Heart right ventricle (tissue), 16 donors: ENCODE results near the gene BRPF1. TPM values are rescaled to one million over a fixed set of nuclear protein-coding genes. Genes with fewer than 3 reads are reported as not detected.

Experiments
- ATAC-seq, 8 donors: fragments of 200-7000 bp; cut with Tn5 transposase; one replicate each; pipeline ENCODE4 v1.9.1; 2020; ENCODE audit warnings: mild to moderate bottlenecking in 8 of 8, moderate library complexity in 8 of 8, moderate number of reproducible peaks in 1 of 8
- DNase-seq, 2 donors: peaks; one replicate each; pipeline ENCODE4 v3.0.0-alpha.2; 2020
- H3K27ac ChIP-seq, 10 donors: fragments of 200-600 bp; sonication (generic) in 2 of 10; one replicate each; pipeline versions ENCODE4 v1.5.0 to v1.8.0; 2020 to 2022; ENCODE audit warnings: mild to moderate bottlenecking in 3 of 10
- H3K27me3 ChIP-seq, 7 donors: fragments of 200-600 bp; one replicate each; pipeline ENCODE4 v1.8.0; 2021 to 2022; ENCODE audit warnings: mild to moderate bottlenecking in 2 of 7
- H3K36me3 ChIP-seq, 9 donors: fragments of 200-600 bp; sonication (generic) in 1 of 9; one replicate each; pipeline versions ENCODE4 v1.5.0 to v1.8.0; 2020 to 2022; ENCODE audit warnings: mild to moderate bottlenecking in 2 of 9
- H3K4me1 ChIP-seq, 9 donors: fragments of 200-600 bp; sonication (generic) in 1 of 9; one replicate each; pipeline versions ENCODE4 v1.5.0 to v1.8.0; 2020 to 2022; ENCODE audit warnings: mild to moderate bottlenecking in 4 of 9
- H3K4me3 ChIP-seq, 10 donors: fragments of 200-600 bp; sonication (generic) in 2 of 10; one replicate each; pipeline versions ENCODE4 v1.5.0 to v1.8.0; 2020 to 2022; ENCODE audit warnings: mild to moderate bottlenecking in 7 of 10, moderate library complexity in 2 of 10
- H3K9me3 ChIP-seq, 11 donors: fragments of 200-600 bp in 10 of 11; sonication (generic) in 2 of 11; one replicate each; pipeline versions ENCODE4 v1.5.0 to v1.8.0; 2013 to 2022; ENCODE audit warnings: mild to moderate bottlenecking in 2 of 11, control low read depth in 1 of 11, moderate library complexity in 1 of 11
- CTCF ChIP-seq, 9 donors: fragments of 200-600 bp; sonication (generic) in 2 of 9; IDR thresholded peaks; one replicate each; pipeline versions ENCODE4 v1.5.0 to v1.8.0; 2021 to 2022; ENCODE audit warnings: antibody characterized with exemption in 9 of 9, mild to moderate bottlenecking in 5 of 9, moderate library complexity in 1 of 9
- WGBS, 2 donors: extraction: QIAGEN DNeasy Blood & Tissue Kit; methylation state at CpG; one replicate each; pipeline ENCODE4 v1.1.7; 2013; ENCODE audit warnings: inconsistent platforms in 1 of 2; 5-methylcytosine and 5-hydroxymethylcytosine counted together
- intact Hi-C, 10 donors: fragments of 100-400 bp; cut with DNase I; formaldehyde crosslinking; loops; one replicate each; pipeline versions ENCODE4 v1.11.1 to v1.14.2; 2022
- polyA plus RNA-seq, 2 donors: library from polyadenylated mRNA; stranded (reverse); fragments of 200-250 nt; gene quantifications; one replicate each; pipeline ENCODE4 v1.2.3, GENCODE V29; 2013
- total RNA-seq, 10 donors: library from RNA; stranded (reverse); fragmentation: NEBNext Ultra II Directional in 3 of 10; extraction: Animal tissue kit (Norgen Biotek cat#: 25700) in 3 of 10; gene quantifications; one replicate each; pipeline versions ENCODE4 v1.2.1 to v1.2.4, GENCODE V29; 2021 to 2023
- donor health status: Arrhythmogenic right ventricular cardiomyopathy.
- donor health status: ischemic (EF 13 %, LVEDD 7.1; RV severe dilation, severe dysfunction).
- donor health status: healthy with polysubstance abuse.
- donor health status: DM: no; HTN: yes; CAD: no.
- donor health status: DM: no; HTN: no; CAD: no.
- donor health status: ischemic (EF 25% LVEDD 6.9; RV normal size, moderate dysfunction).
- donor health status: ischemic (EF 25% LVEDD 5.7; RV mildly dilated, moderate dysfunction).
- donor health status: healthy.
- donor health status: DM: yes; HTN: yes; CAD: no.
- donor health status: Ischemic cardiomyopathy.
- donor health status: ischemic (EF 35%, LVEDD 5.7; RV mildly dilated, moderate dysfunction).
- donor health status: nonischemic (EF 11% LVEDD 7.7; RV severe dilation, severe dysfunction).
- donor health status: DM: yes; HTN: yes; CAD: no.
- donor health status: PGD.
- donor health status: ischemic (EF 29% LVEDD 5.4; RV normal size, mild dysfunction).
- donor health status: nonischemic (EF 23%, LVEDD 6.1; RV moderate dilation, normal function).

Gene BRPF1
- total and polyA plus RNA-seq, 12 donors = 7.3 to 15.1 (median 8.7) TPM

GRCh38 chr3:9779721-9780457, 48.4 kb downstream of the BRPF1 start:
- intact Hi-C loops = no loop called here
- Histone ChIP-seq H3K36me3 (peaks cover 0 to 55% (median 34%) of the 10 kb centered on the region in 9 donors), H3K27ac (peak overlapping the region in 3 of 10 donors; percentile 22 to 90 (median 36)), H3K27me3 (no peaks in the 10 kb centered on the region), H3K4me3 (no peak overlapping the region), H3K9me3 (no peaks in the 10 kb centered on the region), H3K4me1 (peaks cover 0 to 63% (median 0%) of the 10 kb centered on the region in 9 donors)
- peak; percentile 38 to 69 (median 52) for ATAC-seq
- DNase-seq = no peak
- TF ChIP-seq CTCF (IDR thresholded peaks at IDR 0.05) = no peak
- 79 to 84% methylated on average over 8 of the region's 8 CpGs for WGBS, 2 donors

GRCh38 chr3:9780458-9780812, 48.9 kb downstream of the BRPF1 start:
- Histone ChIP-seq H3K27ac (peak overlapping the region in 3 of 10 donors; percentile 22 to 90 (median 36)), H3K27me3 (no peaks in the 10 kb centered on the region), H3K9me3 (no peaks in the 10 kb centered on the region), H3K4me3 (no peak overlapping the region), H3K36me3 (peaks cover 0 to 60% (median 34%) of the 10 kb centered on the region in 9 donors), H3K4me1 (peaks cover 0 to 63% (median 0%) of the 10 kb centered on the region in 9 donors)
- no peak for TF ChIP-seq CTCF (IDR thresholded peaks at IDR 0.05)
- 87 to 89% methylated on average over 10 of the region's 10 CpGs for WGBS, 2 donors
- intact Hi-C loops = no loop called here
- ATAC-seq (no peak), DNase-seq (no peak)

GRCh38 chr3:9780910-9781309, 49.4 kb downstream of the BRPF1 start:
- no peaks in the 10 kb centered on the region for H3K27me3 ChIP-seq
- no peak for TF ChIP-seq CTCF (IDR thresholded peaks at IDR 0.05)
- H3K36me3 ChIP-seq = peaks cover 0 to 65% (median 34%) of the 10 kb centered on the region in 9 donors
- no peak for ATAC-seq
- no peak overlapping the region for H3K4me3 ChIP-seq
- H3K4me1 ChIP-seq = peaks cover 0 to 67% (median 0%) of the 10 kb centered on the region in 9 donors
- H3K27ac ChIP-seq = peak overlapping the region in 2 of 10 donors; percentile 22 to 90
- 92 to 95% methylated on average over 4 of the region's 4 CpGs for WGBS, 2 donors
- no peak for DNase-seq
- intact Hi-C loops = no loop called here
- no peaks in the 10 kb centered on the region for H3K9me3 ChIP-seq

DNA sequence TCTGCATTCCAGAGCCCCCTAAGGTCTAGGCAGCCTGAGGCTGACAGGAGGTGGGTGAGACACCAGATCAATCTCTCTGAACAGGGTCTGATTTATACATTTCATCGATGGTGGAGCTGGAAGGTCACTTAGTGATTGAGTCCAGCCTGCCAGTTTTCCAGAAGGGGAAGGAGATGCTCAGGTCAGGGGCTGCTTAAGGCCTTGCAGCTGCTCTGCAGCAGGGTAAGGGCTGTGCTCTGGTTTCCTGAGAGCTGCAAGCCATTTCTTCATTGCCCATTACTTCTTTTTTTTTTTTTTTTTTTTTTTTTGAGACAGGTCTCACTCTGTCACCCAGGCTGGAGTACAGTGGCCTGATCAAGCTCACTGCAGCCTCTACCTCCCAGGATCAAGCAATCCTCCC, 50.0 kb downstream of the BRPF1 start:
- TF ChIP-seq CTCF (IDR thresholded peaks at IDR 0.05) = no peak
- H3K27me3 ChIP-seq = no peaks in the 10 kb centered on the region
- H3K4me3 ChIP-seq = no peak overlapping the region
- H3K4me1 ChIP-seq = peaks cover 0 to 67% (median 0%) of the 10 kb centered on the region in 9 donors
- H3K27ac ChIP-seq = peak overlapping the region in 1 of 10 donors; percentile 90
- 86 to 91% methylated on average over 1 of the region's 1 CpG for WGBS, 2 donors
- peaks cover 0 to 71% (median 34%) of the 10 kb centered on the region in 9 donors for H3K36me3 ChIP-seq
- ATAC-seq = no peak
- no peaks in the 10 kb centered on the region for H3K9me3 ChIP-seq
- DNase-seq = no peak
- intact Hi-C loops = no loop called here
